Mesodermal cell (in vitro differentiated cells): ENCODE measurements around the gene STRAP.
"Not testable (repeated sequence)": the region's sequence is repeated elsewhere in the genome, so short reads cannot be mapped to it uniquely, and the experiment has no call there.

ENCODE experiments used
- H3K27ac ChIP-seq: 2 replicates; pipeline ENCODE4 v1.7.0; 2013; ENCODE audit warnings: mild to moderate bottlenecking, low read depth, low read length, moderate library complexity; ENCODE audit not compliant: severe bottlenecking
- H3K36me3 ChIP-seq: 2 replicates; pipeline ENCODE4 v1.7.1; 2013; ENCODE audit warnings: mild to moderate bottlenecking, low read length, moderate library complexity; ENCODE audit not compliant: control insufficient read depth, insufficient read depth
- H3K4me1 ChIP-seq: one replicate; pipeline ENCODE4 v1.7.1; 2013; ENCODE audit warnings: mild to moderate bottlenecking, low read length; ENCODE audit not compliant: insufficient read depth, control insufficient read depth, poor library complexity, severe bottlenecking
- H3K4me3 ChIP-seq: 2 replicates; pipeline ENCODE4 v1.7.0; 2013; ENCODE audit warnings: low read length, control low read depth, mild to moderate bottlenecking; ENCODE audit not compliant: insufficient read depth, poor library complexity, severe bottlenecking; ENCODE audit errors: extremely low read depth
- H3K9me3 ChIP-seq: 2 replicates; pipeline ENCODE4 v1.7.1; 2013; ENCODE audit warnings: mild to moderate bottlenecking, low read length, moderate library complexity; ENCODE audit not compliant: control insufficient read depth
- WGBS, 2 experiments: methylation state at CpG; one replicate each; pipeline ENCODE4 v1.1.5; 2013; ENCODE audit warnings: missing lambda C conversion rate in 2 of 2; ENCODE audit not compliant: insufficient coverage in 2 of 2; 5-methylcytosine and 5-hydroxymethylcytosine counted together

The STRAP gene

GRCh38 chr12:15868186-15868585 is 14.0 kb upstream of the STRAP start:
- Histone ChIP-seq H3K4me3 (no peak overlapping the region), H3K9me3 (no peaks in the 10 kb centered on the region), H3K27ac (no peak overlapping the region), H3K36me3 (no peaks in the 10 kb centered on the region), H3K4me1 (no peaks in the 10 kb centered on the region)
- WGBS, 2 experiments: 88% methylated on average over 2 of the region's 3 CpGs; no CpG with 5 or more reads in 1 of the 2 experiments

GRCh38 chr12:15873556-15873955 is 8.6 kb upstream of the STRAP start:
- Histone ChIP-seq H3K4me3 (no peak overlapping the region), H3K27ac (no peak overlapping the region)

GRCh38 chr12:15874556-15875145 is 7.5 kb upstream of the STRAP start:
- H3K9me3 ChIP-seq, H3K27ac ChIP-seq, H3K4me1 ChIP-seq, H3K4me3 ChIP-seq, H3K36me3 ChIP-seq: not testable (repeated sequence)
- WGBS, 2 experiments: 97% methylated on average over 17 to 18 of the region's 20 CpGs

More at GRCh38 chr12:15873556-15873955, 8.6 kb upstream of the STRAP start:
- 100% methylated on average over 1 of the region's 4 CpGs for WGBS, 2 experiments
- no peaks in the 10 kb centered on the region for H3K36me3 ChIP-seq
- no peaks in the 10 kb centered on the region for H3K4me1 ChIP-seq
- H3K9me3 ChIP-seq: no peaks in the 10 kb centered on the region

DNA sequence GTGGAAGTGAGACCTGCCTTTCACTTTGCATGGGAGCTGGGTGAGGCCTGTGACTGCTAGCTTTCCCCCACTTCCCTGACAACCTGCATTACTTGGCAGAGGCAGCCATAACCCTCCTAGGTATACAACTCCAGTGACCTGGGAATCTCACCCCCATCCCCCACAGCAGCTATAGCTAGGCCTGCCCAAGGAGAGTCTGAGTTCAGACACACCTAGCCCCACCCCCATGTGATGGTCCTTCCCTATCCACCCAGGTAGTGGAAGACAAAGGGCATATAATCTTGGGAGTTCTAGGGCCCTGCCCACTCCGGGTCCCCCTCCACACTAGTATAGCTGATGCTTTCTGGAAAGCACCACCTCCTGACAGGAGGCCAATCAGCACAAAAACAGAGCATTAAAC is 6.3 kb upstream of the STRAP start:
- WGBS, 2 experiments: 100% methylated on average over 1 of the region's 1 CpG; no CpG with 5 or more reads in 1 of the 2 experiments
- H3K4me3 ChIP-seq: no peak overlapping the region
- H3K27ac ChIP-seq: no peak overlapping the region
- no peaks in the 10 kb centered on the region for H3K9me3 ChIP-seq
- no peaks in the 10 kb centered on the region for H3K36me3 ChIP-seq
- no peaks in the 10 kb centered on the region for H3K4me1 ChIP-seq

DNA sequence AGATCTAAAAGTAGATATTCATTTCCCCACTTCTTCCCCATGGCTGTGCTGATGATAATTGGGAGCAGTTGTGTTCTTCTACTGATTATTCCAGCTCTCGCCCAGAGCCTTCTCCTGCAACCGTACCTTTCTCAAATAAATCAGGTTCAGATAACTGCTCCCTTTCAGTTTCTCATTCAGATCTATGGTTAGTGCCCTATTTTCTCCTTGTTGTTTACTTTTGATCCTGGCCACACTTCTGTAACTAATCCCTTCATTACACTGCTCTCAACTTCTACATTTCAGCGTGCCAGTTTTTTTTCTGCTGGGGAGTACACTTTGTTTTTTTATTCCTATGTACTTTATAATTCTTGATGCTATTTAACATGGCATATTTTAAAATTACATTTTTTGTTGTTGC is 2.8 kb upstream of the STRAP start:
- H3K4me1 ChIP-seq: peaks cover 3% of the 10 kb centered on the region

DNA sequence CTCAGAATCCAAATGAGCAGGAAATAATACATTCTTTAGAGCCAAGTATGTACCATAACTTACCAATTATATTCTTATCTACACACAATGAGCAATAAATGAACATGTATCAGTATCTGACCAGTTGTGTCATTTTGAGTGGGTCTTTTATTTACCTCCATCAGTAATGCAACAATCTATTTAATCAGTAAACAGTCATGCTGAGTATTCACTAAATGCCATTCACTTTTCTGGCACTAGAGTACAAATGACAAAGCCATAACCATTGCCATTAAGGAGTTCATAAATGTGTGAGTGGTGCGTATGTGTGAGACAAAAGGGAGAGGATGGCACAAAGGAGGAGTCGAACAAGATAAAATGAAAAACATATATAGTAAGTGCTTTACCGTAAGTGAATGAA is 1.5 kb upstream of the STRAP start:
- WGBS, 2 experiments: 94 to 100% methylated on average over 3 of the region's 3 CpGs
- Histone ChIP-seq H3K4me1 (peaks cover 8% of the 10 kb centered on the region), H3K27ac (no peak overlapping the region), H3K36me3 (peaks cover 19% of the 10 kb centered on the region), H3K4me3 (no peak overlapping the region), H3K9me3 (no peaks in the 10 kb centered on the region)

More for the DNA sequence above, 2.8 kb upstream of the STRAP start:
- Histone ChIP-seq H3K36me3 (peaks cover 7% of the 10 kb centered on the region), H3K27ac (no peak overlapping the region), H3K4me3 (no peak overlapping the region), H3K9me3 (no peaks in the 10 kb centered on the region)
- 86% methylated on average over 2 of the region's 3 CpGs; no CpG with 5 or more reads in 1 of the 2 experiments for WGBS, 2 experiments

GRCh38 chr12:15883536-15883935 is 1.3 kb downstream of the STRAP start:
- H3K27ac ChIP-seq: no peak overlapping the region
- H3K9me3 ChIP-seq: no peaks in the 10 kb centered on the region
- peaks cover 8% of the 10 kb centered on the region for H3K4me1 ChIP-seq
- 24 to 53% methylated on average over 4 to 6 of the region's 6 CpGs for WGBS, 2 experiments
- peak overlapping the region; percentile 88 for H3K4me3 ChIP-seq
- H3K36me3 ChIP-seq: peaks cover 41% of the 10 kb centered on the region

DNA sequence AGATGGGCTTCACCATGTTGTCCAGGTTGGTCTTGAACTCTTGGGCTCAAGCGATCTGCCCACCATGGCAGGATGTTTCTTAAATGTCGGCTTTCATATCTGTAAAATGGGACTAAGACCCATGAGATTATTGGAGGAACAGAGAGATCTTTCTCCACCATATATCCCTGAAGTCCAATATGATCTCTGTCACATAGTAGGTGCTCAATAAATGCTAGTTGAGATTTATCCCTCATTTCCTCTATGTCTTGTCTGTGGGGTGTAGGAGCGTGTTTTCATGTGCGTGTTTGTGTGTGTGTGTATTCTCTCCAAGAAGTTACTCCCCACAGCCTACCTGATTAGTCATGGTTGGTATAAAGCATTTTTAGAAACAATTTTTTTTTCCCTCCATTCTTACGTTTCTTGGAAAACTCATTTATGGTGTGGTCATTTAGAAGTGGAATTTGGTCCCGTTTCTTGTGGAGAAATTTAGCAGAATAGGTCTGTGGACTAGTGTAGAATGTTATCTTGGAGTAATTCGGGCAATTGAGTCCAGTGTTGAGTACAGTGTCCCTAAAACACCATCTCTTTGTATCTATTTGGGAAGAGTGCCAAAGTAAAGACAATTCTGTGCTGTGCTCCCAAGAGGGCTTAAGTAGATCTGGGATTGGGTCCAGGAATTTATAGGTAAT is 4.3 kb downstream of the STRAP start:
- 72 to 91% methylated on average over 2 to 3 of the region's 7 CpGs for WGBS, 2 experiments
- no peak overlapping the region for H3K27ac ChIP-seq
- H3K4me3 ChIP-seq: no peak overlapping the region
- peaks cover 8% of the 10 kb centered on the region for H3K4me1 ChIP-seq
- no peaks in the 10 kb centered on the region for H3K9me3 ChIP-seq
- peaks cover 58% of the 10 kb centered on the region for H3K36me3 ChIP-seq

GRCh38 chr12:15887043-15887817 is 5.0 kb downstream of the STRAP start:
- WGBS, 2 experiments: 95 to 96% methylated on average over 2 to 4 of the region's 5 CpGs
- Histone ChIP-seq H3K36me3 (peaks cover 61% of the 10 kb centered on the region), H3K9me3 (no peaks in the 10 kb centered on the region), H3K4me1 (peaks cover 8% of the 10 kb centered on the region), H3K4me3 (no peak overlapping the region), H3K27ac (no peak overlapping the region)

- 83% methylated on average over 1 of the region's 5 CpGs; no CpG with 5 or more reads in 1 of the 2 experiments for WGBS, 2 experiments
- H3K4me3 ChIP-seq: no peak overlapping the region
- H3K27ac ChIP-seq: peak overlapping the region; percentile 4
- H3K9me3 ChIP-seq: no peaks in the 10 kb centered on the region
- peaks cover 63% of the 10 kb centered on the region for H3K36me3 ChIP-seq
- no peaks in the 10 kb centered on the region for H3K4me1 ChIP-seq
Measured at GRCh38 chr12:15892645-15893259, 10.6 kb downstream of the STRAP start.
